Superior temporal gyrus (tissue), 1 donor: Measurements from ENCODE around the gene TRPC5OS.

Source experiments
- DNase-seq: peaks from one replicate; pipeline ENCODE4 v3.0.0-alpha.2; 2016; ENCODE audit errors: extremely low spot score

The TRPC5OS gene

GRCh38 chrX:111896148-111896547, 20.2 kb downstream of the TRPC5OS start:
- no peak for DNase-seq

- no peak for DNase-seq
Measured at GRCh38 chrX:111914398-111915090, 38.6 kb downstream of the TRPC5OS start.

DNA sequence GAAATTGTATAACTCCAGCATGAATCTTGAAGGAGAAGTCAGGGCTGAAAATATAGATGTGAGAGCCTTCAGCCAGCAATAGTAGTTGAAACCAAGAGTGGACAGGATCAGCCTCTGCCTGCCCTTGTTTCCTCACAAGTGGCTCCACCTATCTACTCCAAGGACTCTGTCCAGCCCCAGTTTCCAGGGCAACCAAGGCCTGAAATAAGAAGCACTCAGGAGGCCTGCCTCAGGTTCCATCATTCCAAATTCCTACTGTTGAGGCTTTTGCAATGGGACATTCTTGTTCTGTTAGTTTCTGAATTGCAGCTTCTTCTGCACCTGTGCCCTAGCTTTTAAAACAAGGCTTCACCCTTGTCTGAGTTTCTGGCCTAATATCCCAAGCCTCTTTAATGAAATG, 41.6 kb downstream of the TRPC5OS start:
- DNase-seq, result no peak

DNA sequence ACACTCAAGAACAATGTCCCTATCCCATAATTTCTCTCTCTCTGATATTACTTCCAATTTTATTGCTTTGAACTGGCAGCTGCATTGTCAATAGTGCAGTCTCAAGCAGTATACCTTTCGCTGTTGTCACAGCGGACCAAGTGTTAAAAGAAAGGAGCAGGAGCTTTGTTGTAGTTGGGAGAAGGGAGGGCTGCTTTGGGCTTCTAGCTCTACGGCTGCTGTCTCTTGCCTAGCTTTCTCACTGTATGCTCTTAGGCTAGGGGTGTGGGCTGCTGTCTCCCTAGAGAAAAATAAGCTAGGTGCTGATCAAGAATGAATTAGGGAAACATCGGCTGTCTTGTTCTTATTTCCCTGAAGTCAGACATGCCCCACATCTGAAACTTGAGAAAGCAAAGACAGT, 52.5 kb downstream of the TRPC5OS start:
- no peak for DNase-seq
